ENCODE results near the gene ORMDL3.
A peak's percentile ranks its signal among the peaks of the same experiment; 100 is the strongest.
"Not testable (repeated sequence)": the region's sequence is repeated elsewhere in the genome, so short reads cannot be mapped to it uniquely, and the experiment has no call there.

Gene ORMDL3

GRCh38 chr17:39924691-39925055 is 2.7 kb downstream of the ORMDL3 start:
- DNase-seq (ENCODE audit: low read depth): no peak

GRCh38 chr17:39923836-39924690 is 3.3 kb downstream of the ORMDL3 start:
- DNase-seq (ENCODE audit: low read depth): peak; percentile 52

GRCh38 chr17:39923230-39923629 is 4.2 kb downstream of the ORMDL3 start:
- DNase-seq (ENCODE audit: low read depth): no peak

GRCh38 chr17:39922006-39922405 is 5.4 kb downstream of the ORMDL3 start:
- no peak for DNase-seq (ENCODE audit: low read depth)

- DNase-seq (ENCODE audit: low read depth): no peak
Measured at GRCh38 chr17:39921323-39921722, 6.1 kb downstream of the ORMDL3 start.

GRCh38 chr17:39920218-39921210 is 6.9 kb downstream of the ORMDL3 start:
- DNase-seq (ENCODE audit: low read depth): no peak

GRCh38 chr17:39919087-39919683 is 8.2 kb downstream of the ORMDL3 start:
- DNase-seq (ENCODE audit: low read depth): no peak

GRCh38 chr17:39916918-39917317 is 10.5 kb downstream of the ORMDL3 start:
- DNase-seq (ENCODE audit: low read depth): peak; percentile 27

GRCh38 chr17:39915559-39915958 is 11.8 kb downstream of the ORMDL3 start:
- no peak for DNase-seq (ENCODE audit: low read depth)

GRCh38 chr17:39913989-39914388 is 13.4 kb downstream of the ORMDL3 start:
- DNase-seq (ENCODE audit: low read depth): no peak

GRCh38 chr17:39908789-39909352 is 18.5 kb downstream of the ORMDL3 start:
- no peak for DNase-seq (ENCODE audit: low read depth)

- DNase-seq (ENCODE audit: low read depth): no peak
Measured at GRCh38 chr17:39904990-39905288, 22.5 kb downstream of the ORMDL3 start.

GRCh38 chr17:39903158-39903884 is 24.1 kb downstream of the ORMDL3 start:
- no peak for DNase-seq (ENCODE audit: low read depth)

GRCh38 chr17:39902027-39902426 is 25.4 kb downstream of the ORMDL3 start:
- DNase-seq (ENCODE audit: low read depth): not testable (repeated sequence)

- no peak for DNase-seq (ENCODE audit: low read depth)
Measured at GRCh38 chr17:39899215-39899614, 28.2 kb downstream of the ORMDL3 start.

- DNase-seq (ENCODE audit: low read depth): no peak
Measured at GRCh38 chr17:39898088-39898487, 29.3 kb downstream of the ORMDL3 start.

- DNase-seq (ENCODE audit: low read depth): no peak
Measured at GRCh38 chr17:39894681-39895376, 32.6 kb downstream of the ORMDL3 start.

- no peak for DNase-seq (ENCODE audit: low read depth)
Measured at GRCh38 chr17:39889200-39889599, 38.2 kb downstream of the ORMDL3 start.

- no peak for DNase-seq (ENCODE audit: low read depth)
Measured at GRCh38 chr17:39887078-39887477, 40.3 kb downstream of the ORMDL3 start.

GRCh38 chr17:39886102-39886501 is 41.3 kb downstream of the ORMDL3 start:
- not testable (repeated sequence) for DNase-seq (ENCODE audit: low read depth)

- DNase-seq (ENCODE audit: low read depth): peak; percentile 48
Measured at GRCh38 chr17:39872751-39873150, 54.6 kb downstream of the ORMDL3 start.

Data from EH (cell line).